Hematopoietic multipotent progenitor cell treated with erythropoietin and hydrocortisone succinate and interleukin-3 and kit ligand, for 6 days (in vitro differentiated cells): ENCODE results near the gene MAZ.

Experiments
- DNase-seq: peaks from one replicate; pipeline ENCODE4 v3.0.0-alpha.2; 2015

MAZ gene

DNA sequence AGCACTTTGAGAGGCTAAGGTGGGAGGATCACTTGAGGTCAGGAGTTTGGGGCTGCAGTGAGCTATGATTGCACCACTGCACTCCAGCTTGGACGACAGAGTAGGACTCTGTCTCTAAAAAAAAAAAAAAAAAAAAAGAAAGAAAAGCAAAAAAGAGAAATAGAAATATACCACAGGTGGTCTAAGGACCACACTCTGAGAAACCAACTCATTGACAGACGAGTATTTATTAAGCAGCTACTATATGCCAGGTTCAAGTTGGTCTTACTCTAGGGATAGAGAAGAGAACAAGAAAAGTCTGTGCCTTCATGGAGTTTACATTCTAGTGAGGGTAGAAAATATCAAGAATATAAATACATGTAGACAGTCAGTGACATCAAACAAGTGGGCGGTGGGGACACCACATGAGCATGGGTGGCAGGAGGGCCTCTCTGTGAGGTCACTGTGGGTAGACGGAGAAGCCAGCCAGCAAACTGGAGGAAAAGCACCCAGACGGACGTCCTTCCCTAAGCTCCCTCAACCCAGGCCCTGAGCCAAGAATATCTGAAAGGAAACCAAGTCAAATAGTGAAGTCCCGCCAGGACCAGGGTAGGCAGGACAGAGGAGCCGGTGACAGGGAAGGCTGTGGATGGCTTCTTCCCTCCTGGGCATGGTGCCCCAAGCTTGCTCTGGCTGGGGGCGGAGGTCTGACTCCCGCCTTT lies 52.0 kb downstream of the MAZ start:
- no peak for DNase-seq

DNA sequence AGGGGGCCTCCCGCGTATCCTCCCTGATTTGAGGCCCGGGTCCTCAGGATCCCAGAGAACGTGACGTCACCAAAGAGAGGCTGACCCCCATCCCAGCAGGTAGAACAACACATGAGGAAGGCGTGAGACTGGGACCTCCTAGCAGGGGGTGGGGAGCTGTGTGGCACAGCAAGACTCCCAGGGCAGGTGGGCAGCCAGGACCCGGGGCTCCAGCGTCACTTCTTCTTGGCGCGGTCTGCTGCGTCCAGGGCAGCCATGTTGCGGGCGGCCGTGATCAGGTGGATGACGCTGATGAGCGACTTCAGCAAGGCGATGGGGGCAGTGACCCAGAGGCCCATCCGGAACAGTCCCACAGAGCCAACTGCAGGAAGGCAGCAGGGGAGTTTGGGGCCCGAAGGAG lies 52.6 kb downstream of the MAZ start:
- DNase-seq = no peak

DNA sequence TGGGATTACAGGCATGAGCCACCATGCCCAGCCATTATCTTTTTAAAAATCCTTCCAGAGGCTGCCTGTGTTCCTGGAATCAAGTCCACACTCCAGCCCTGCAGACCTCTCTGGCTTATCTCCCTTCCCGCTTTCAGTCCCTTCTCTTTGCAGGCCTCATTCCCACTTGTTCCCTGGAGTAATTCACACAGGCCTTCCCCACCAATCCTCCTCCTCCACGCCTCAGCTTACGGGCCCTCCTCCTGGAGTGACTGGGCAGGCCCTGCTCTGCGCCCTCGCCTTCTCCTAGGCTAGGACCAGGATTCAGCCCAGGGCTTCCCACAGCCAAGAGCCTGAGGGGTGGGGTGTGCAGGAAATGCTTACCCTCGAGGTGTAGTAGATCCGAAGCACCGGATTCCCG lies 53.9 kb downstream of the MAZ start:
- DNase-seq = no peak
